Stimulated activated CD8-positive, alpha-beta memory T cell treated with anti-CD3 and anti-CD28 coated beads, Interleukin-12 subunit alpha, Interleukin-12 subunit beta, amount 100 ng/mL, for 24 hours (primary cell): ENCODE data around the gene CD209.

ENCODE experiments used
- DNase-seq: peaks from one replicate; pipeline ENCODE4 v3.0.0-alpha.2; 2020; ENCODE audit errors: extremely low read depth

CD209 gene

GRCh38 chr19:7705387-7706187 is 41.7 kb downstream of the CD209 start:
- DNase-seq: peak; percentile 61

DNA sequence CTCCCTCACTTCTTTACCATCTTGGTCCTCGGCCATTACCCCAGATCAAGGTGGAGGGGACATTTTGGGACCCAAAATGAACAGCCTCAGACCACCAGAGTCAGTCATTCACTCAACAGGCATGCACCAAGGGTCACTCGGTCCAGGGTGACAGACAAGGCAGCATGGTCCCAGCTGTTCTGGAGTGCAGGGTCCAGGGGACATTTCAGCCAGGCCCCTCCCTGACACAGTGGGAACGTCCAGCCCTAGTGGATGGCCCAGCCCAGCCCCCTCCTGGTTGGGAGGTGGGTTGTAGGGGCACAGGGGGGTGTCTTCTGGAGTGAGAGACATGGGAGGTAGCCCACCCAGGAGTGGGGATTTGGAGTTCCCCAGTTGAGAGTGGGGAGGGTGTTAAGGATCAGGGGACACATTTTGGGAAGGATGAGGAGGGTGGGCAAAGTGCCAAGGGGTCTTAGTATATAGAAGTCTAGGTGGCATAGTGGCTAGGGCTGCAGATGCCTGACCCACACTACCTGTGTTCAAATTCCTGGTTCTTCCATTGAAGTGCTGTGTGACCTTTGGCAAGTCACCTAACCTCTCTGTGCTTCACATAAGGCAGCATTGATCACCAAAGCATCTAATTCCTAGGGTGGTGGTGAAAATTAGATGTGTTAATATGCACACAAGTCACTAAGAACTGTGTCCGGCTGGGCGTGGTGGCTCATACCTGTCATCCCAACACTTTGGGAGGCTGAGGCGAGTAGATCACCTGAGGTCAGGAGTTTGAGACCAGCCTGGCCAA is 42.9 kb downstream of the CD209 start:
- DNase-seq: no peak

GRCh38 chr19:7703332-7703731 is 44.0 kb downstream of the CD209 start:
- DNase-seq: no peak

- DNase-seq: no peak
Measured at GRCh38 chr19:7701654-7702457, 45.5 kb downstream of the CD209 start, which contains the start of gene FCER2. Gene FCER2 (minus strand): TSS chr19:7702131. CDS start chr19:7699760, 2,371 bp downstream.

DNA sequence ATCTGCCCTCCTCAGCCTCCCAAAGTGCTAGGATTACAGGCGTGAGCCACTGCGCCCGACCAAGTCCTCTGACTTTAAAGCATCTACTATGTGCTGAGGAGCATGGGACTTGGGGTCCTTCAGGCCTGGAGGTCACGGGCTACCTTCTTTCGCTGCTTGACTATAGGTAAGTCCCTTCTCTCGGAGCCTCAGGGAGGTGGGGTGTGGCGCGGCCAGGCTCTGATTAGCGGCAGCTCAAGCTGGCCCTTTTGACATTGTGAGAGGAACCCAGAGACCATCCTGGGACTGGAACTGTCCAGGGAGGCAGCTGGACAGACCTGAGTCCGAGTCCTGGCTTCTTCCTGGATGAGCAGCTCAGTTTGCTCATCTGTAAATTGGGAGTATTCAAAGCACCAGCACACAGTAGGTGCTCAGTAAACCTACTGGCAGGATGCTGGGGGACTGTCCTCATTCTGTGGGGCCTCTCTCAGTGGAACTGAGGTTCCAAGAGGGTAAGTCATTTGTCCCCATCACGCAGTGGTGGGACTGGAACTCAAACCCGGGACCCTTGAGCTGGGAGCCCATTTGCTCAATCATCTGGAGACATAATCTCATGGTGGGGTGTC is 46.2 kb downstream of the CD209 start:
- DNase-seq: no peak

DNA sequence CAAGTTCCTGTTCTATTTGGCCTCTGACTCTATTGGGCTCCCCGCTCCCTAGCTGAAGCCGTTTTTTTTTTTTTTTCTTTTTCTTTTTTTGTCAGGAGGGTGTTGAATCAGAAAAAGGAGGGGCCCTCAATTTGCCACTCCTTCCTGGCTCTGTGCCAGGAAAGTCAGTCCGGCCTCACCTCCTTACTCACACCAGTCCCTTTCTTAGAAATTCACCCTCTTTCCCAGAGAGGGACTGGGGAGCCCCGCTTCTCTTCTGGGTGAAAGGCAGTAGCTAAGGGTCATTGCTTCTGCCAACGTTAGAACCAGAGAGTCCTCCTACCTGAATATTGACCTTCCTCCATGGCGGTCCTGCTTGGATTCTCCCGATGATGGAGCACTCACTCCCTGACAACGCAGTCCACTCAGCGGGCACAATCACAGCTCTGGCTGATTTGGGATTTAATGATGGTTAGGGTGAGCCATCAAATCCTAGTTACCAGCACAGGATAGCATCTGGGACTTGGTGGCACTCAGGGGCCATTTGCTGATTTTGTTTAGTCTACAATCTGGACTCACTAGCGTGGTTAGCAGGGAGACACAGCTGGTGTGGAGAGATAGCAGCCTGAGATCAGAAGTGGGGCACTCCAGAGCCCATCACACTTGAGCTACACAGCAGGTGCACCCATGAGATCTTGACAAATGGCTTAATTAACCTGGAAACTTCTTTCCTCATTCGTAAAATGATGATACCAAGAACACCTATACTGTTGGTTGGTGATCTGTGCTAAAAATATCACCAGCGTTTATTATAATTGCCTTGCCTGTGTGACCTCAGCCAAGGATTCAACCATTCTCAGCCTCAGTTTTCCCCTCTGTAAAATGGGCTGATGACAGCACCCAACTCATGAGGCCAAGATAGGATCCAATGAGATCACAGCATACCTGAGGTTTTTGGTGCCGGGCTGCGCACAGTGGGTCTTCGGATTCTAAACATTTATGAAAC is 47.6 kb downstream of the CD209 start:
- DNase-seq: no peak

DNA sequence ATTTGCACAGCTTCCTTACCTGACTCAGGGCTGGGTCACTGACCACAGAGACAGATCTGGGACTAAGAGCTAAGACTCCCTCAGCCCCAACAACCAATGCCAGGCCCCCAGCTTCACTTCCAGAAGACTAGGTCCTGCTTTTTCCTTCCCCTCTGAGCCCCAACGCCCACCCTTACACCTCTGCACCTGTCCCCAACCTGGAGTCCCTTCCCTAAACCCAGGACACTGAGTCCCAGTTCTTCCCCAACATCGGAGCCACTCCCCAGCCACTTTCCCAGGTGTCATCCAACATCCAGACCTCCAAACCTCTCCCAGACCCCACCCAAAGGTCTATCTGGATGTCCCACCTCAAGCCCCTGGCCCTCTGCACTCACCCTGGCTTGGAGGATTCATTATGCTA is 48.3 kb downstream of the CD209 start:
- no peak for DNase-seq

DNA sequence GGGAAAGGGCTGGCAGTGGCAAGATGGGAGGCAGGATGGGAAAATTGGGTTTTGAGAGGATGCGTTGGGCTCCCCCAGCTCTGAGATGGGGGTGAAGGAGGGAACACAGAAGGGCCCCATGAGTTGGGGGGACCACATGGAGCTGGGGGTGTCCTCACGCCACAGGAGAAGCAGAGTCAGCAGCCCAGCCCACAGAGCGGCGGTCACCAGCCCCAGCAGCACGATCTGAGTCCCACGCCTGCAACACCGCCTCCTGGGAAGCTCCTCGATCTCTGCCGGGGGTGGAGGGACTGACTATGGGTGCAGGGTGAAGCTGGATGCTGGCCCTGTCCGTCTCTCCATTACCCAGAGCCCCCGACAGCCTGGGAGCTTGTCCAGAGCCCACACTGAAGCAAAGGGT is 48.8 kb downstream of the CD209 start:
- DNase-seq: no peak

DNA sequence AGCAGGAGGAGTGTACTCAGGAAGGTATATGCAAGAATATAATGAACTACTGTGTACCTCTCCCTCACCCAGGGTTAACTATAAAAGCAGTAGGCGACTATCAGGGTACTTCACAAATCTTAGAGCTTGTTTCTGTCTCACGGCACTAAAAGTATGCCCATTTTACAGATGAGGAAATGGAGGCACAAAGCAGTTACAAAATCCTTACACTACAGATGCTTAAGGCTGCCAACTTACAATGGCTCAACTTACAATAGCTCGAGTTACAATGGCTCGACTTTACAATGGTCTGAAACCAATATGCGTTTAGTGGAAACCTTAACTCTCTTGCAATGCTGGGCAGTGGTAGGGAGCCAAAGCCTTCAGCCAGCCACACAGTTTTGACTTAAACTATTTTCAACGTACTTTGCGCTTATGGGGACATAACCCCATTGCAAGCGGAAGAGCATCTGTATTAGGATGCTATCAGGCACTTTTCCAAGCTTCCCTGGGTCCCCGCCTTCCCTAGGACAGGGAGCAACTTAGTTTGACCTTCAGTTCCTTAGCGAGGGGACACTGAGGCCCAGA is 49.5 kb downstream of the CD209 start:
- DNase-seq: no peak

- DNase-seq: no peak
Measured at GRCh38 chr19:7694499-7694898, 52.8 kb downstream of the CD209 start.

DNA sequence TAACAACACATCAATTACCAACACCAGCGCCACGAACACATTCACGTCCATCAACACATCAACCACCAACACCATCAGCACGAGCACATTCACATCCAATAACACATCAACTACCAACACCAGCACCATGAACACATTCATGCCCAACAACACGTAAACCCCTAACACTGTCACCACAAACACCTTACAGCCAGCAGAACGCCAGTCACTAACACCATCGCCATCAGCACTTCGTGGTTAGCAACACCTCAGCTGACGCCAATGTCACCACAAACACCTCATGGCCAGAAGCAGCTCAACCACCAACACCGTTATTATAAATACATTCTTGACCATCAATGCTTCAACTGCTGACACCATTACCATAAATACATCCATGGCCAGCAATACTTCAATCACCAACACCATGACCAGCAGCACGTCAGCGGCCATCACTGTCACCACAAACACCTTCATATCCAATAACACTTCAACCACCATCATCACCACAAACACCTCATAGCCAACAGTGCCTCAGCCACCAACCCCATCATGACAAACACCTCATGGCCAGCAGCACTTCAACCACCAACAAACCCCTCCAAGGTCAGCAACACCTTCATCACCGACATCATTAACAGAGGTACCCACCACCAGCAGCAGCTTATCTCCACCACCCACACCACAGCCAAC is 54.8 kb downstream of the CD209 start:
- no peak for DNase-seq

GRCh38 chr19:7691497-7691896 is 55.8 kb downstream of the CD209 start:
- DNase-seq: no peak

- DNase-seq: no peak
Measured at GRCh38 chr19:7690779-7691258, 56.5 kb downstream of the CD209 start.
